ENCODE data around the gene TFIP11.

TFIP11 gene

GRCh38 chr22:26502688-26503561 is 9.3 kb downstream of the TFIP11 start:
- peak; percentile 33 for DNase-seq

- DNase-seq = no peak
Observed at GRCh38 chr22:26501996-26502395, 10.3 kb downstream of the TFIP11 start.

- DNase-seq = no peak
Observed at GRCh38 chr22:26499188-26499703, 13.0 kb downstream of the TFIP11 start.

- DNase-seq = no peak
Observed at GRCh38 chr22:26496456-26496855, 15.8 kb downstream of the TFIP11 start.

GRCh38 chr22:26494506-26494905 is 17.8 kb downstream of the TFIP11 start:
- DNase-seq = no peak

GRCh38 chr22:26492220-26492619 is 20.1 kb downstream of the TFIP11 start:
- no peak for DNase-seq

GRCh38 chr22:26489447-26490036 is 22.7 kb downstream of the TFIP11 start:
- no peak for DNase-seq

GRCh38 chr22:26487996-26488395 is 24.3 kb downstream of the TFIP11 start:
- no peak for DNase-seq

GRCh38 chr22:26486394-26486793 is 25.9 kb downstream of the TFIP11 start:
- no peak for DNase-seq

- DNase-seq = no peak
Observed at GRCh38 chr22:26485806-26486390, 26.4 kb downstream of the TFIP11 start.

- DNase-seq = no peak
Observed at GRCh38 chr22:26485013-26485412, 27.3 kb downstream of the TFIP11 start.

GRCh38 chr22:26484360-26484706 is 27.9 kb downstream of the TFIP11 start:
- no peak for DNase-seq

- DNase-seq = peak; percentile 93
Observed at GRCh38 chr22:26483439-26484359, 28.6 kb downstream of the TFIP11 start, which contains the start of the genes HPS4 and SRRD. Gene HPS4, minus strand, starts transcription at chr22:26483783. Its CDS starts 2,021 bp downstream, at chr22:26481762. Gene SRRD, plus strand, starts transcription at chr22:26483877. Its CDS starts 14 bp downstream, at chr22:26483891.

- no peak for DNase-seq
Observed at GRCh38 chr22:26483043-26483438, 29.2 kb downstream of the TFIP11 start.

- DNase-seq = no peak
Observed at GRCh38 chr22:26482161-26482560, 30.1 kb downstream of the TFIP11 start.

- no peak for DNase-seq
Observed at GRCh38 chr22:26481694-26482093, 30.6 kb downstream of the TFIP11 start.

- no peak for DNase-seq
Observed at GRCh38 chr22:26481112-26481693, 31.1 kb downstream of the TFIP11 start.

GRCh38 chr22:26480611-26480932 is 31.7 kb downstream of the TFIP11 start:
- no peak for DNase-seq

GRCh38 chr22:26479792-26480610 is 32.3 kb downstream of the TFIP11 start:
- no peak for DNase-seq

- DNase-seq = no peak
Observed at GRCh38 chr22:26479043-26479791, 33.1 kb downstream of the TFIP11 start.

- DNase-seq = no peak
Observed at GRCh38 chr22:26477341-26477731, 34.9 kb downstream of the TFIP11 start.

Data from stimulated activated CD4-positive, alpha-beta T cell treated with anti-CD3 and anti-CD28 coated beads, Interleukin-4, amount 100 ng/mL, for 1 hour (primary cell).